GM19023 (cell line): ENCODE data around the gene FRMD6.
"Not testable (repeated sequence)": the region's sequence is repeated elsewhere in the genome, so short reads cannot be mapped to it uniquely, and the experiment has no call there.

ENCODE experiments used
- ATAC-seq: cut with Tn5 transposase; IDR thresholded peaks from one replicate; pipeline ENCODE4 v1.9.1; 2021; ENCODE audit warnings: mild to moderate bottlenecking, moderate library complexity; ENCODE audit not compliant: unreplicated experiment

Gene FRMD6

DNA sequence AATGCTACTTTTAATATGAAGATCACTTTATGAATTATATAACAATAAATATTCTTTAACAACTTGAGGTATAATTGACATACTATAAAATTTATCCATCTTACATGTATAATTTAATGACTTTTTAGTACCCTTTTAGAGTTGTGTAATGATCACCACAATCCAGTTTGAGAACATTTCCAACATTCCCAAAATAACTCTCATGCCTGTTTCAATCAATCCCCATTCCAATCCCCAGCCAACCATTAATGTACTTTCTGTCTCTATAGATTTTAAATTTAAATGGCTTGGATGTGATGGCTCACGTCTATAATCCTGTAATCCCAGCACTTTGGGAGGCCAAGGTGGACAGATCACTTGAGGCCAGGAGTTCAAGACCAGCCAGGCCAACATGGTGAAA lies 23.5 kb upstream of the FRMD6 start:
- no peak for ATAC-seq

DNA sequence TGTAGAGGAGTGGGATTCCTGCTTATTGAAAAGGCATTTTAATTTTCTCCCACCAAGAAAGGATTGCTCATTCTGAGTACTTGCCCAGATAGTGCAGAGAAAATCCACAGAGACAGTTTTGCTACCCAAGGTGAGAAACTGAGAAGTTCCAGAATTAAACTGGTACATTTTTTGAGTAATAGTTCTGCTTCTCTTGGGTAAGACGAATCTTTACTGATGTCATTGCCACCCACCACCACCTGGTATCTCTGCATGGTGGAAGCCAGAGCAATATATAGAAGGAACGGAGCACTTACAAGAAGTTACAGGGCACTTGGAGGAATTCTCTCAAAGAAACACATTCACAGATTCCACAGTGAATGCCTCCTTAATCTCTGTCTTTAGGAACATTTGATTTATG lies 20.7 kb upstream of the FRMD6 start:
- ATAC-seq, result no peak

DNA sequence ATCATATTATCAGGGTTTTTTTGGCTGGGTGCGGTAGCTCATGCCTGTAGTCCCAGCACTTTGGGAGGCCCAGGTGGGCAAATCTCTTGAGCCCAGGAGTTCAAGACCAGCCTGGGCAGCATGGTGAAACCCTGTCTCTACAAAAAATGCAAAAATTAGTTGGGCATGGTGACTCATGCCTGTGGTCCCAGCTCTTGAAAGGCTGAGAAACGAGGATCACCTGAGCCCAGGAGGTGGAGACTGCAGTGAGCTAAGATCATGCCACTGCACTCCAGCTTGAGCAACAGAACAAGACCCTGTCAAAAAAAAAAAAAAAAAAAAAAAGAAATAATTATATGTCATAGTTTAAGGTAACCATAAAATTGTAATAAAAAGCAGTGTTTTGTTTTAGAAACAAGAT lies 18.4 kb upstream of the FRMD6 start:
- ATAC-seq, result not testable (repeated sequence)

DNA sequence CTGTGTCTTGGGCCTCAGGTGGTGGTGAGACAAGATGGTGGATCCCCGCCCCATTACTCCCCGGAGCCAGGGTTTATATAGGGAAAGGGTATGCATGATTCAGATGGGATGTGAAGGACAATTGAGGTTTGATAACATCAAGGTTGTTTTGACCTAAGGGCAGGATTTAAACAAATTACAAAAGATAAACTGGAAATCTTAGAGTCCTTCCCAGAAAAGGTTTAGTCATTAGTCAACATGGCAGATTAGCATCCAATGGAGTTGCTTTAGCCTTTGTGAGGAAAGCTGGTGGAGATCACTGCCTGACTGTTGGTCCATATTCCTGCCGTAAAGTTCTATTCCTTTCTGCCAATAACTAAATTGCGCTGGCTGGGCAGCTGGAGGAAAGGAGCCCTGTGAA lies 15.6 kb upstream of the FRMD6 start:
- ATAC-seq, result no peak

DNA sequence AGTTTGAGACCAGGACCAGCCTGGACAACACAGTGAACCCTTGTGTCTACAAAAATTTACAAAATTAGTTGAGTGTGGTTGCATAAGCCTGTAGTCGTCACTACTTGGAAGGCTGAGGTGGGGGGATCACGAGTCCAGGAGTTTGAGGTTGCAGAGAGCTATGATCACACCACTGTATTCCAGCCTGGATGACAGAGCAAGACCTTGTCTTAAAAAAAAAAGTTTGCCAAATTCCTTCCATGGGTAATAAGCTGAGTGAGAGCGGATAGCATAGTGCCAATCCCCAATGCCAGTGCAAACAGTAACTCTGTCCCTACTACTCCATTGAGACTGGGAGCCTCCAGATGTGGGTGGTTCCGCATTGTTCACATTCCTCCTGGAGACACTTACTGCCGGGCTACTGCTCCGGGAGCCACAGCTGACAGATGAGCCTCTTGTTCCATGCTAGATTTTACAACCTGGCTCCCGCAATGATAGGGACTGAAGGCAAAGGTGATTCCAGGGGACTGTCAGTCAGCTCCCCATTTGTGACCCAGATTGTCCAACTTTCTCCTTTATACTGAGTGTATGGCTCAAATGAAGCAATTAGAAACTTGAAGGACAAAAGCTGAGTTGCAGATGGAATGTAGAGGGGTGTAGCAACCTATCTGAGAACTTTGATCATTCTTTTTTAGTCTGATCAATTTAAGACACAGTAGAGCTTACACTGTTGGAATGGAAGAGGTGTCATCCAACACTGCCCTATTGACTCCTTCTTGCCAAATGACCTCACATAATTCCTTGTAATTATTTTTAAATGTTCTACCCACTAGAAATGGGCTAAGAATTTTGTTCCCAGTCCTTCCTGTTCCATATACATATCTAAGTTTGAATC lies 13.4 kb upstream of the FRMD6 start:
- ATAC-seq, result no peak

DNA sequence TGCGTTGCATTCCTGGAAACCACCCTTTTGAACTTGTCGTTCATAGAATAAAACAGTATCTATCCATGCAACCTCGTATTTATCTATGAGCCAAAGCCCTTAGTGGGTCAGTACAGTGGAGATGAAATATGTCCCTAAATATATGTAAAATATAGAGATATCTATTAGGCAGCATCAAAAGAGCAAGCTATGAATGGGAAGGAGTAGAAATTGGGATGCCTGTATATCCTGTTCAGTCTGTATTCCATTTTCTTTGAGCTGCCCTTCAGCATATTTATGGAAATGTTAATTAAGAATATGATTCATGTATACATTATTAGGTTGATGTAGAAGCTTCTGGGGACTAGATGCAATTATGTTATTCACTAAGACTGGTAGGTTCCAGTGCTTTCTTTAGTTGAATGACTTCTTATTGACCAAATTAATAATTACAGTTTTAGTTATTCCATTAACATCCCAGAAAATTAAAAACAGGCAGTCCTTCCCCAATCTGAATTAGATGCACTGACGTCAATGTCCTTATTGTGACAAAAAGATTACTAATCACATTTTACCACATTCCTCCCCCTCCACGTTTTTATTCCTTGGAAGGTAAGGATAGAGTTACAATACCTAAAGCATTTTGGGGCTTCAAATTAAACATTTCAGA lies 11.9 kb upstream of the FRMD6 start:
- no peak for ATAC-seq

DNA sequence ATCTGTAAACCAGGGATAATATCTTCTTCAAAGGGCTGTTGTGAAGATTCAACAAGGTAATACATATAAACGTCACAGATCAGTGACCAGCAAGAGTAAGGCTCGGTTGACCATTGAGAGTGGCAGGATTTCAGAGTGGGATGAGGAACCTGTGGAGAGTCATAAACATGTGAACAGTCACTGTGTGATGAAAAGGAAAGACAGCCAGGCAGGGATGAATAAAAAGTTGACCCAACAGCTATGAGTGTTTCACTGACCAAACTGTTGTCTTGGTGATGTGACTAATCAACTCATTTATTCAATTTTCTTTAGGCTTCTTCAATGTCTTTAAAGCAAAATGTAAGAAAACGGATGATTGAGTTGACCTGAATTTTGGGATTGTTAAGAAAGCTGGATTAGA lies 8.6 kb upstream of the FRMD6 start:
- no peak for ATAC-seq

DNA sequence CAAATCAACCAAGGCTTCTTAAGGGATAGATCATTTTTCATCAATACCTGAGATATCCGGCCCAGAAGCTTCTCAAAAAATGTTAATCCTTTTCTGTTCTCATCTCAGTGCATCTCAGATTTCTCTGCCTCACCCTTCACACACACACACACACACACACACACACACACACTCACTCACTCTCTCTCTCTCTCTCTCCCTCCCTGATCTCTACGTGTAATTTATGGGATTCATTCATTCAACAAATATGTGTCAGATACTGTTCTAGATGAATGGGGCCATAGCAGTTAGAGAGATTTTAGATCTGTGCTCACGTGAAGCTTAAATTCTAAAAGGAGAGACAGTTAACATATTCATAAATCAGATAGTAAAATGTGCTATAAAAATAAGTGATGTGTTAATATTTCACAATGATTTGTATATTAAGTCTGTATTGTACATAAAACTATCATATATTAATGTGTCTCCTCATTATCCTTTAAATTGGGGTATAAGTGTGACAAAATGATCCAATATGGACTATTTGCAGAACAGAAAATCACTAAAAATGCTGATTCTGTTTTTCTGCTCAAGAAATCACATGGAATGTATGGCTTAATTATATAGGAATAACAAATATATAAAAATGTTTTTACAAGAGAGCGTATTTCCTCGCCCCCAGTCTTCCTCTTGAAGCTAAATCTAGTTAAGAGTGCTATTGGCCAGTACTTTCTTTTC lies 7.3 kb upstream of the FRMD6 start:
- ATAC-seq, result no peak

DNA sequence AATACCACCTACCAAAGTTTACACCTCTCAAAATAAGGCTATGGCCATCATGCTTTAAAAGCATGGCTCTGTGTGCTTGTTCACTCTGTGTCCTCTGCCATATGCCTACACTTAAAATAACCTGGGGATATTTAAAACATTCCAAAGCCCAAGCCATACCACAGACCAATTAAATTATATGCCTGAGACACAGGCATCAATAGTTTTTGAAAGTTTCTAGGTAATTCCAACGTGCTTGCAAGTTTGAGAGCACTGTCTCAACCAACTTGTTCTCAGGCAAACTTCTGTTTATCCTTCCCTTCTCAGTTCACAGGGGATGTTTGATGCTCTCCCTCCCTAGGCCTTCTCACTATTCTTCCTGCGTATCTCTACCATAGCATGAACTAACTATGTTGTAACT lies 3.4 kb upstream of the FRMD6 start:
- no peak for ATAC-seq

DNA sequence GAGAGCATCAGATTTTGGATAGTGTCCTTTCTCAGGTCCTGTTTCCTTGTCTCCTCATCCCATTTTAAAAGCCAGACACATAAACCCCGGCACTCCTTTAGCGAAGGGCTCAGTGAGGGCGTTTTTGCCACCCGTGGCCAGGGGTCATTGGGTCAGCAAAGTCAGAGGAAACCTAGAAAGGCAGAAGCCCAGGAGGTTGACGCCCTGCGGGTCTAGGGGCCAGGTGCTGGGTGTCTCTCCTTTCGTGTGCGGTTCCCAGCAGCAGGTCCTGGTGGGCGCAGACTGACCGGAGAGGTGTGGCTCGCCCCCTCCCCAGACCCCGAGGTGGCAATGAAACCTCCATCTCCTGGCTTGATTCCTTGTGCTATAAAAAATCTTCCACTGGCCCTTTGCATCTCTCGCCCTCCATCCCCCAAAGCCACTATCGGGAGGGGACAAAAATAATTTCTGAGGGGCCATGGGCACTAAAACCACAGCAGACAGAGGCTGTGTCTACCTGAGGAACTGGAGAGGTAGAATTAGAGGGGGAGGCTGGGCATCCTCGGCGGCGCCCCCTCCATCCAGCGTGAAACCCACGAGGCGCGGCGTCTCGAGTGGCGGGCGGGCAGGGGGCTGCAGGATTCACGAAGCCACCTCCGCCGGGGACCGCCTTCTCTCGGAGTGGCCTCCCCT lies 858 bp upstream of the FRMD6 start:
- peak; percentile 1 for ATAC-seq

DNA sequence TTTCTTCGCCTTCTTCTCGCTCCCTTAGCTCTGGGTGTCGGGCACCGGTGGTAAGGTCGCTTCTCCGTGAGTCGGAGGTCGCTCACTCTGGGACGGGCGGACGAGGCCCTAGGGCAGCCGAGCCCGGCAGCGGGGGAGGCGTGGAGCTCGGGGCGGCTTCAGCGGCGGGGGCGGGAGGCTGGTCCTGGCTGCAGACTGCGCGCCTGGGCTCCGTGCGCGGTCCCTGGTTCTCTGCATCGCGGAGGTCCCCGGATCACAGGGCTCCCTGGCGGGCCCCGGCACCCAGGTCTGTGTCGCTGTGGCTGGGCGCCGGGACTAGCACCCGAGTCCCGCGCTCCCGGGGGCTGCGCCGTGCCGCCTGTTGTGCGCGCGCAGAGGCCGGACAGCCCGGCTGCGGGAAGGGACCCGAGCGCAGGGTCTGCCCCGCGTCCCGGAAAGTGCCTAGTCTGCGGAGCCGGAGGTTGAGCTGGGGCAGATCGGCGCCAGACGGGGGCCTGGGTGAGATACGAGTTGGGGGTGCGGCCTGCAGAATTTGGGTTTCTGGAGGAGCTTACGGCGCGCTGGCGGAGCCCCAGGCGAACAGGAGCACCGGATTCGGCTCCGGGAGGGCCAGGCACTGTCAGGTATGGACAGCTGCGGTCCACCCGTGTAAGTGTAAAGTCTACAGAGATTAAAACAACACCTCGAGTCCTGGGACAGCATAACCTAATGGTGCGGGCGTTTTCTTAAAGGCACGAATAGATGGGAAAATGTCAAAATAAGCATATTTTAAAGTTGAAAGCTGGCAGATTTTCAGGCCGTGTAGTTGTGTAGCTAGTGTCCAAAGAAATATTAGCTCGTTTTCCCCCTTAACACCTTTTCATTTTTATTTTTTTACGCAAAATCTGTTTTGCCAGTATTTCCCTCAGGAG lies 713 bp downstream of the FRMD6 start:
- peak; percentile 38 for ATAC-seq

DNA sequence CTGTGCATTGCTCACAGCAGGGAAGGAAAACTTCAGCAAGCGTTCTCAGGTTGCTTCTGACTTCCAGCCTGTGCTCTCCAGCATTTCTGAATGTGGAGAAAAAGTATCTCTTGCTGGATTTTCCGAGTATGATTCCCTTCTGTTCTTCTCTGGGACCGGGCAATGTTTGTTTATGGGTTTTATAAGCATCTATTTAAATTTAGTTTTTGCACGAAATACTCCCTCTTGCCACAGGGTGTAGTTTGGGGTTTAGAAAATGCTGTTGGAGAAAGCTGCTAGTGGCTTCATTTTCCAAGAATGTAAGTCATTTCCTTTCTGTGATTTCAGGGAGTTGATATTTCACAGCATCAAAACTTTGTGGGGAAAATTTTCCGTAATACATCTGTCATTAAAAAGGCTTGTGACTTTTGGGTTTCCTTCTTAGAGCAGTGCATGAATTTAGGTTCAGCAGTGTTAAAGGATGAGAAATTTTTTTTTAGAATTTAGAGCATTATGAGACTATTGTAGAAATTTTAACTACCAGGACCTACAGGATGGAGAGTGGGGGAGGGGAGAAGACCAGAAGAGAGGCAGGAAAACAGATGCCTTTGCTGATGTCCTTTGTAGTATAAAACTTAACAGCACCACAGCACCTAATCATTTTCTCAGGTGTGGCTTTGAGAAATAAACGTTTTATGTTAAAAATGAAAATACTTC lies 1.5 kb downstream of the FRMD6 start:
- no peak for ATAC-seq

DNA sequence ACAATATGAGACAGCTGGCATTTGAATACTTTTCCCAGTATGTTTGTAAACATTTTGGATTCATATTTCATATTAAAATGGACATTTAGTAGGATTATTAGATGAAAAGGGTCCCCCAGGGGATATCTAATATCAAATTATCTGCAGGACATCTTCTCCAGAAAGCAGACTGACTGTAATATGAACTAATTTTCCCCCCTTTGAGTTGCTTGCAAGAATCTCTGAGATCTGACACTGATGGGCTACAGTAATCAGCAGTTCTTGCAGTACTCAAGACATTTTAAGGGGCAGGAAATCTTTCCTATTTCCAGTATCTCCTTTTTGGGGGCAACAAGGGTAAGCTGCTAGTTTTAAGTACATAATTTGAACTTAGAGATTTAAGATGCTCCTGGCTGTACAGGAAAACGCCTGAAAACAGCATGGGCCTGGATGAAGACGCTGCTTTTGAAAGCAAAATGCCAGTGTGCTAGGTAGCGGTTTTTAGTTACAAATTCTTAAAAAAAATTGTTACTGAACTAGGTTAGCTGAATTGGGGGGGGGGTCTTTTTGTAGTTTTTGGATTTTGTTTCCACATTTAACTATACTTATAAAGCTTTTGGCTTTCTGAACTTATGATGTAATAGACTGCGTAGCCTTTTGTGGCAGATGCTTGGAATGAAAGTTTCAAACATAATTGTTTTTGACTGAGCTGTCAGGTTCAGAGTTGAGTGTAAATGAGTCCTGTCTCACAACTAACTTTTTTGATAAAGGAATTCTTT lies 2.2 kb downstream of the FRMD6 start:
- no peak for ATAC-seq

DNA sequence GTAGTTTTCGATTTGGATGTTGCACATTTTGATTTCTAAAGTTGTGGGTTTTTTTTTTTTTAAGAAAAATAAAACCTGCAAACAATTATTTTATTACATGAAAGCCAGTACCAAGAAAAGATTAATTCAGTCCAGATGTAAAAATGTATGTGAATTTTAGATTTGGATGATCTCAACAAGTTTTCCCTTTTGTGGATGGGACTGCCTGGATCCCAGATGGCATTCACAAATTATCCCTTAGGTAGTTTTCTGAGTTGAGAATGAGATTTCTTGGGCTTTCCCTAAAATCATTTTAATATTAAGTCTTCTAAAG lies 2.8 kb downstream of the FRMD6 start:
- ATAC-seq, result no peak

DNA sequence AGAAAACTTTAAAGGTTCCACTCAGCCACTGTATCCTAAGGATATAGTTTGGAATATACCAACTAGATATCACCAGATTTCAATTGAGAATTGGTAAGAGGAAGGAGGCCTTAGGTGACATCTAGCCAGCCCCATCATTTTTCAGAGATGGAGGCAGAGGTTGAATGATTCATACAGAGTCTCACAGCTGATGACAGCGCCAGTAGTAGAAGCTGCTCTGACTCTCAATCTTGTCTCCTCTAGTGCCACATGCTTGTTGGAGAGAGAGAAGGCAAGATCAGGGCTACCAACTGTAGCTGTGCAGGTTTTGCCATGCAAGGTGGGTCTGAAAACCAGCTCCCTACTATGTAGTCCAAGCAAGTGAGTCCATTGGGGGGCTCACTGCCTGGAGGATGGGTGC lies 6.1 kb downstream of the FRMD6 start:
- no peak for ATAC-seq

DNA sequence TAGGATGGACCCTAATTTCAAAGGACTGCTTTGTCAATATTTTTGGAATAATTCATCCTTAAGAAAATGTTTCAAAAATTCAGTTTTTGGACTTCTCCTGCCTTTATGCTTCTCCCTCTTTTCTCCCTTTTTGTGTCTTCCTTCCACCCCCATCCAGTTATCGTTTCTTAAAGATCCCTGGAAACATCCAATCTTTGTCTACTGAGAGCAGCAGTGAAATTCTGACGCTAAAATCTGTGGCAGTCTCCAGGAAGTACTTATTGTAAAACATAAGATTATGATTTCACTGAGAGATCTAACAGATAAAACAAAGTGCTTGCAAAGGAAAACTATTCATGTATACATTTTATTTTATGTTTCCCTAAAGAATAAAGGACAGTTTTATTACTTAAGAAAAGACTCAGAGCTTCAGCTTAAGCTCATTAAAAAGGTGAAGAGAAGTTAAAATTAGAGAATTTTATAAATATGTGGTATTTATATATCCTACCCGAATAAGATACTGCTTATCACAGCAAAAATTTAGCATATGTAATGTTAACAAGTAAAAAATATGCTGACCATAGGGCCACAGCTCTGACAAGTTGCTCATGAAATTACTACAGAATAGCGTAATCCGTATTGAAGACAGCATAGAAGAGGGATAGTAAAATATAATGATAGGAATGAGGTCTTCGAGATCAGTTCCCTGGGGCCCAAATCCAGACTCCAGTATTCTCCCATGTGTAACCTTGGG lies 6.9 kb downstream of the FRMD6 start:
- ATAC-seq, result no peak

DNA sequence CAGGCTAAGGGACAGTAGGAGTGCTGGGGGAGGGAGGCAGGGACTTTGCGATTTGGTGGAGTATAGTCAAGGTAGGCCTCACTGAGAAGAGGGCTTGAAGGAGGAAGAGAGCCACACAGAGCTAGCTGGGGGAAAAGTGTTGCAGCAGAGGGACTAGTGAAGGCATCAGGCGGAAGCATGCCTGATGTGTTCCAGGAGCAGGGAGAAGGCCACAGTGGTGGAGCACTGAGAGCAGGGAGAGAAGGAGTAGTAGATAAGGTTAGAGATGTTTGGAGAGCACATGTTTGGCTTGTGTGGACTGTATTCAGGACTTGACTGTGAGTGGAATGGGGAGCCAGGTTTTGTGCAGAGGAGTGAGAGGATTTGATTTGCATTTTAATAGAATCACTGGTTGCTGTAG lies 9.0 kb downstream of the FRMD6 start:
- no peak for ATAC-seq

DNA sequence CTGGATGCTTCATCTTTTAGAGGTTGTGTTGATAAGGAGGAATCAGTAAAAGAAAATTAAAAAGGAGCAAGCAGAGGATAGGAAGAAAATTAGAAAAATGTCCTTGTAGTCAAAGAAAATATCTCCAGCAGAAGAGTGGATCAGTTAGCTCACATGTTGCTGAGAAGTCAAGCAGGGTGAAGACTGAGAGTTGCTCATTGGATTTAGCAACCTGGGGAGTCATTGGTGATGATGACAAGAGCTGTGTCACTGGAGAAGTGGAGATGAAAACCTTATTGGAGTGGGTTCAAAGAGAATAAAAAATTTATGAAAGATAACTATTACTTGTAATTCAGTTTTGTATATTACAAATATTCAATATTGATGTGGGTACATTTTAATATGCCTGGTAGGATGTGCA lies 9.8 kb downstream of the FRMD6 start:
- no peak for ATAC-seq
